ENCODE measurements around the gene ADK. TPM values are rescaled to one million over a fixed set of nuclear protein-coding genes. Genes with fewer than 3 reads are reported as not detected.

ADK gene
- total and polyA plus RNA-seq, 2 donors (not counting 3 experiments of a cell fraction or from before 2014, with no cell fraction given): 11.7 to 46.5 TPM

- Histone ChIP-seq H3K36me3 (ENCODE audit: control insufficient read depth in 2 of 2, extremely low read depth in 1 of 2, insufficient read depth in 2 of 2, low read length in 2 of 2) (no peaks in the 10 kb centered on the region), H3K79me2 (ENCODE audit: control insufficient read depth, insufficient read depth, low read length) (no peaks in the 10 kb centered on the region), H3K27me3 (ENCODE audit: control insufficient read depth in 2 of 2, insufficient read depth in 2 of 2, low read length in 2 of 2) (no peaks in the 10 kb centered on the region), H3K4me1 (ENCODE audit: control insufficient read depth, extremely low read depth, insufficient read depth, low read length) (no peaks in the 10 kb centered on the region), H3K9me1 (replicated peaks; ENCODE audit: control insufficient read depth, extremely low read depth, insufficient read depth, low read length) (no peaks in the 10 kb centered on the region), H4K20me1 (replicated peaks; ENCODE audit: control insufficient read depth, extremely low read depth, insufficient read depth, low read length) (no peaks in the 10 kb centered on the region), H2AFZ (ENCODE audit: low read depth, low read length) (no peak overlapping the region), H3K4me2 (ENCODE audit: insufficient read depth, low read length) (no peak overlapping the region), H3K4me3 (replicated peaks in 1 of 3; ENCODE audit: insufficient read depth in 1 of 3, low read depth in 1 of 3, low read length in 3 of 3) (no peak overlapping the region), H3K9ac (replicated peaks; ENCODE audit: extremely low read depth, insufficient read depth, low read length) (no peak overlapping the region), H3K27ac (ENCODE audit: insufficient read depth, low read depth, low read length) (no peak overlapping the region), H3K9me3 (replicated peaks; ENCODE audit: control insufficient read depth, insufficient read depth, low read length) (no peaks in the 10 kb centered on the region)
- FAIRE-seq (no peak), DNase-seq (ENCODE audit: low read depth, low spot score) (no peak)
- intact Hi-C loops (cut with micrococcal nuclease) (no loop called here), dilution Hi-C loops (cut with MboI; ENCODE audit: extremely low pct_ligation_motif_present, low sequenced_read_pairs) (no loop called here)
- TF ChIP-seq FOS (IDR thresholded peaks at IDR 0.05; ENCODE audit: borderline replicate concordance, insufficient read depth, low read length) (no peak), GATA2 (IDR thresholded peaks at IDR 0.05; ENCODE audit: insufficient read depth, insufficient read length, low read depth, low read length) (no peak), MAX (IDR thresholded peaks at IDR 0.05; ENCODE audit: insufficient read depth, insufficient read length) (no peak), POLR2AphosphoS5 (IDR thresholded peaks at IDR 0.05; ENCODE audit: insufficient read depth, low read depth, low read length) (no peak), MYC (IDR thresholded peaks at IDR 0.05; ENCODE audit: low read depth, low read length) (no peak)
- BruUV-seq (replicated peaks): no TSS peak
- POLR2A ChIA-PET: no interaction called here
- CTCF ChIA-PET: interaction anchor here (0.7 kb wide), 1 partner anchor 14 kb away, joined by 3 read pairs; no protein-coding TSS in a partner anchor
Measured at GRCh38 chr10:74556072-74556705, 405.2 kb downstream of the ADK start.

GRCh38 chr10:74557098-74557497 is 406.1 kb downstream of the ADK start:
- no peaks in the 10 kb centered on the region for H3K36me3 ChIP-seq (ENCODE audit: control insufficient read depth in 2 of 2, extremely low read depth in 1 of 2, insufficient read depth in 2 of 2, low read length in 2 of 2)
- H3K4me3 ChIP-seq (replicated peaks in 1 of 3; ENCODE audit: insufficient read depth in 1 of 3, low read depth in 1 of 3, low read length in 3 of 3): no peak overlapping the region
- H2AFZ ChIP-seq (ENCODE audit: low read depth, low read length): no peak overlapping the region
- BruUV-seq (replicated peaks): no TSS peak
- TF ChIP-seq CTCF (IDR thresholded peaks at IDR 0.05; ENCODE audit: extremely low read depth in 1 of 2, insufficient read depth in 1 of 2, low read depth in 1 of 2, low read length in 2 of 2) (no peak), JUN (IDR thresholded peaks at IDR 0.05; ENCODE audit: borderline replicate concordance, insufficient read depth, insufficient read length, low read depth) (no peak), GATA2 (IDR thresholded peaks at IDR 0.05; ENCODE audit: insufficient read depth, insufficient read length, low read depth, low read length) (no peak), POLR2AphosphoS5 (IDR thresholded peaks at IDR 0.05; ENCODE audit: insufficient read depth, low read depth, low read length) (no peak), FOS (IDR thresholded peaks at IDR 0.05; ENCODE audit: borderline replicate concordance, insufficient read depth, low read length) (no peak), POLR2A (IDR thresholded peaks at IDR 0.05; ENCODE audit: low read depth, low read length) (no peak), MYC (IDR thresholded peaks at IDR 0.05; ENCODE audit: low read depth, low read length) (no peak), MAX (IDR thresholded peaks at IDR 0.05; ENCODE audit: insufficient read depth, insufficient read length) (no peak)
- H3K27me3 ChIP-seq (ENCODE audit: control insufficient read depth in 2 of 2, insufficient read depth in 2 of 2, low read length in 2 of 2): no peaks in the 10 kb centered on the region
- no peaks in the 10 kb centered on the region for H3K4me1 ChIP-seq (ENCODE audit: control insufficient read depth, extremely low read depth, insufficient read depth, low read length)
- no peak overlapping the region for H3K9ac ChIP-seq (replicated peaks; ENCODE audit: extremely low read depth, insufficient read depth, low read length)
- DNase-seq (ENCODE audit: low read depth, low spot score) (no peak), FAIRE-seq (no peak)
- H4K20me1 ChIP-seq (replicated peaks; ENCODE audit: control insufficient read depth, extremely low read depth, insufficient read depth, low read length): no peaks in the 10 kb centered on the region
- POLR2A ChIA-PET: no interaction called here
- H3K4me2 ChIP-seq (ENCODE audit: insufficient read depth, low read length): no peak overlapping the region
- CTCF ChIA-PET: no interaction called here
- intact Hi-C loops (cut with micrococcal nuclease) (no loop called here), dilution Hi-C loops (cut with MboI; ENCODE audit: extremely low pct_ligation_motif_present, low sequenced_read_pairs) (no loop called here)
- no peaks in the 10 kb centered on the region for H3K9me3 ChIP-seq (replicated peaks; ENCODE audit: control insufficient read depth, insufficient read depth, low read length)
- no peak overlapping the region for H3K27ac ChIP-seq (ENCODE audit: insufficient read depth, low read depth, low read length)
- no peaks in the 10 kb centered on the region for H3K9me1 ChIP-seq (replicated peaks; ENCODE audit: control insufficient read depth, extremely low read depth, insufficient read depth, low read length)
- H3K79me2 ChIP-seq (ENCODE audit: control insufficient read depth, insufficient read depth, low read length): no peaks in the 10 kb centered on the region

All from endothelial cell of umbilical vein (primary cell).